ENCODE data around the gene XPO6.
"Not testable (repeated sequence)": the region's sequence is repeated elsewhere in the genome, so short reads cannot be mapped to it uniquely, and the experiment has no call there.

XPO6 gene

GRCh38 chr16:28241924-28242323 is 30.2 kb upstream of the XPO6 start:
- ChIA-PET POLR2A (no interaction called here), CTCF (no interaction called here)
- TF ChIP-seq HDGF (IDR thresholded peaks at IDR 0.05; ENCODE audit: borderline replicate concordance) (no peak), TARDBP (IDR thresholded peaks at IDR 0.05) (no peak), NFRKB (IDR thresholded peaks at IDR 0.05) (no peak), PKNOX1 (IDR thresholded peaks at IDR 0.05) (no peak), SUZ12 (IDR thresholded peaks at IDR 0.05) (no peak), ELF4 (IDR thresholded peaks at IDR 0.05) (no peak), FOXK2 (IDR thresholded peaks at IDR 0.05) (no peak), ZNF384 (IDR thresholded peaks at IDR 0.05) (no peak), BHLHE40 (IDR thresholded peaks at IDR 0.05; ENCODE audit: borderline replicate concordance) (no peak), L3MBTL2 (conservative IDR thresholded peaks at IDR 0.05) (no peak), ARNT (IDR thresholded peaks at IDR 0.05) (no peak), LEF1 (IDR thresholded peaks at IDR 0.05; ENCODE audit: borderline replicate concordance) (no peak), FOXM1 (IDR thresholded peaks at IDR 0.05; ENCODE audit: borderline replicate concordance) (no peak), CTBP1 (IDR thresholded peaks at IDR 0.05; ENCODE audit: borderline replicate concordance) (no peak), SP1 (IDR thresholded peaks at IDR 0.05) (no peak)
- DNase-seq (ENCODE audit: extremely low spot score): no peak

- CTCF ChIA-PET: no interaction called here
- POLR2A ChIA-PET: no interaction called here
- no peak for DNase-seq (ENCODE audit: extremely low spot score)
- TF ChIP-seq ZNF384 (IDR thresholded peaks at IDR 0.05): no peak
- no peak for TF ChIP-seq HDGF (IDR thresholded peaks at IDR 0.05; ENCODE audit: borderline replicate concordance)
- no peak for TF ChIP-seq LEF1 (IDR thresholded peaks at IDR 0.05; ENCODE audit: borderline replicate concordance)
Measured at GRCh38 chr16:28237754-28238357, 26.1 kb upstream of the XPO6 start.

GRCh38 chr16:28231763-28232162 is 20.0 kb upstream of the XPO6 start:
- ChIA-PET POLR2A (no interaction called here), CTCF (no interaction called here)
- DNase-seq (ENCODE audit: extremely low spot score): no peak
- TF ChIP-seq SP1 (IDR thresholded peaks at IDR 0.05): no peak

GRCh38 chr16:28223909-28224308 is 12.1 kb upstream of the XPO6 start:
- CTCF ChIA-PET: interaction anchor here (0.6 kb wide), 1 partner anchor 367 kb away, joined by 3 read pairs; no protein-coding TSS in a partner anchor
- DNase-seq (ENCODE audit: extremely low spot score); POLR2A ChIA-PET: not testable (repeated sequence)

- CTCF ChIA-PET: interaction anchor here (0.6 kb wide), 1 partner anchor 141 kb away, joined by 3 read pairs; no protein-coding TSS in a partner anchor
- POLR2A ChIA-PET: interaction anchor here (1.2 kb wide), 1 partner anchor 8 kb away, joined by 4 read pairs; the partner anchor contains the start of gene XPO6
- DNase-seq (ENCODE audit: extremely low spot score): not testable (repeated sequence)
Measured at GRCh38 chr16:28219777-28220176, 8.0 kb upstream of the XPO6 start.

- ChIA-PET POLR2A (no interaction called here), CTCF (interaction anchor here (0.7 kb wide), 1 partner anchor 111 kb away, joined by 4 read pairs; no protein-coding TSS in a partner anchor)
- TF ChIP-seq HDGF (IDR thresholded peaks at IDR 0.05; ENCODE audit: borderline replicate concordance) (no peak), L3MBTL2 (conservative IDR thresholded peaks at IDR 0.05) (no peak), SUZ12 (IDR thresholded peaks at IDR 0.05) (no peak), NFRKB (IDR thresholded peaks at IDR 0.05) (no peak), SP1 (IDR thresholded peaks at IDR 0.05) (no peak), BHLHE40 (IDR thresholded peaks at IDR 0.05; ENCODE audit: borderline replicate concordance) (no peak), CTBP1 (IDR thresholded peaks at IDR 0.05; ENCODE audit: borderline replicate concordance) (no peak), FOXA1 (IDR thresholded peaks at IDR 0.05) (no peak), TARDBP (IDR thresholded peaks at IDR 0.05) (no peak), ZNF384 (IDR thresholded peaks at IDR 0.05) (no peak), FOXK2 (IDR thresholded peaks at IDR 0.05) (no peak), ARNT (IDR thresholded peaks at IDR 0.05) (no peak), PKNOX1 (IDR thresholded peaks at IDR 0.05) (no peak), LEF1 (IDR thresholded peaks at IDR 0.05; ENCODE audit: borderline replicate concordance) (no peak), ELF4 (IDR thresholded peaks at IDR 0.05) (no peak), FOXM1 (IDR thresholded peaks at IDR 0.05; ENCODE audit: borderline replicate concordance) (no peak)
- DNase-seq (ENCODE audit: extremely low spot score): no peak
Measured at GRCh38 chr16:28219282-28219681, 7.5 kb upstream of the XPO6 start.

- TF ChIP-seq L3MBTL2 (conservative IDR thresholded peaks at IDR 0.05) (no peak), ARNT (IDR thresholded peaks at IDR 0.05) (no peak), ZNF384 (IDR thresholded peaks at IDR 0.05) (no peak), FOXK2 (IDR thresholded peaks at IDR 0.05) (no peak), TARDBP (IDR thresholded peaks at IDR 0.05) (no peak), FOXA1 (IDR thresholded peaks at IDR 0.05) (no peak)
- POLR2A ChIA-PET: no interaction called here
- CTCF ChIA-PET: interaction anchor here (1.0 kb wide), 1 partner anchor 98 kb away, joined by 3 read pairs; no protein-coding TSS in a partner anchor
- peak; percentile 55 for DNase-seq (ENCODE audit: extremely low spot score)
Measured at GRCh38 chr16:28218109-28218508, 6.3 kb upstream of the XPO6 start.

- POLR2A ChIA-PET: no interaction called here
- no peak for DNase-seq (ENCODE audit: extremely low spot score)
- no peak for TF ChIP-seq HDGF (IDR thresholded peaks at IDR 0.05; ENCODE audit: borderline replicate concordance)
- CTCF ChIA-PET: interaction anchor here (0.6 to 1.0 kb wide), 2 partner anchors 14 to 97 kb away, joined by 3 to 4 read pairs; no protein-coding TSS in a partner anchor
Measured at GRCh38 chr16:28217326-28217725, 5.6 kb upstream of the XPO6 start.

All from HEK293T (cell line).